HEK293T (cell line): ENCODE results near the gene CHST11.

Experiments
- CTCF ChIA-PET: fragments of 350-600 bp; formaldehyde crosslinking; extraction: SDS; loops from one replicate; lab custom pipeline; 2021; ENCODE audit warnings: antibody characterized with exemption, inconsistent platforms; lab: Yijun Ruan, JAX
- POLR2A ChIA-PET: fragments of 350-600 bp; formaldehyde crosslinking; extraction: SDS; loops from one replicate; lab custom pipeline; 2020; ENCODE audit warnings: antibody characterized with exemption, inconsistent platforms; lab: Yijun Ruan, JAX
- DNase-seq: peaks from one replicate; pipeline ENCODE4 v3.0.0; 2012; ENCODE audit warnings: mixed read lengths; ENCODE audit errors: extremely low spot score
- ARNT ChIP-seq: fragments of 450-650 bp; IDR thresholded peaks from 2 replicates; pipeline ENCODE4 v1.6.1; 2017; ENCODE audit warnings: mild to moderate bottlenecking
- BHLHE40 ChIP-seq: fragments of 450-650 bp; IDR thresholded peaks from 2 replicates; pipeline ENCODE4 v1.6.1; 2016; ENCODE audit warnings: mild to moderate bottlenecking, moderate library complexity, borderline replicate concordance
- CTBP1 ChIP-seq: fragments of 450-650 bp; IDR thresholded peaks from 2 replicates; pipeline ENCODE4 v1.6.1; 2016; ENCODE audit warnings: borderline replicate concordance
- ELF4 ChIP-seq: fragments of 450-650 bp; IDR thresholded peaks from 2 replicates; pipeline ENCODE4 v1.6.1; 2017; ENCODE audit warnings: antibody characterized with exemption
- FOXA1 ChIP-seq: fragments of 450-650 bp; IDR thresholded peaks from 2 replicates; pipeline ENCODE4 v1.6.1; 2016; ENCODE audit warnings: mild to moderate bottlenecking
- FOXK2 ChIP-seq: fragments of 450-650 bp; IDR thresholded peaks from 2 replicates; pipeline ENCODE4 v1.6.1; 2016; ENCODE audit warnings: mild to moderate bottlenecking
- FOXM1 ChIP-seq: fragments of 450-650 bp; IDR thresholded peaks from 2 replicates; pipeline ENCODE4 v1.6.1; 2017; ENCODE audit warnings: mild to moderate bottlenecking, borderline replicate concordance
- HDGF ChIP-seq: fragments of 450-650 bp; IDR thresholded peaks from 2 replicates; pipeline ENCODE4 v1.6.1; 2017; ENCODE audit warnings: antibody characterized with exemption, borderline replicate concordance
- L3MBTL2 ChIP-seq: fragments of 450-650 bp; conservative IDR thresholded peaks from 2 replicates; pipeline ENCODE4 v1.6.1; 2016; ENCODE audit warnings: mild to moderate bottlenecking
- LEF1 ChIP-seq: fragments of 450-650 bp; IDR thresholded peaks from 2 replicates; pipeline ENCODE4 v1.6.1; 2017; ENCODE audit warnings: mild to moderate bottlenecking, borderline replicate concordance
- NFRKB ChIP-seq: fragments of 450-650 bp; IDR thresholded peaks from 2 replicates; pipeline ENCODE4 v1.6.1; 2016; ENCODE audit warnings: mild to moderate bottlenecking, moderate library complexity
- PKNOX1 ChIP-seq: fragments of 450-650 bp; IDR thresholded peaks from 2 replicates; pipeline ENCODE4 v1.6.1; 2016
- SP1 ChIP-seq: fragments of 450-650 bp; IDR thresholded peaks from 2 replicates; pipeline ENCODE4 v1.6.1; 2017
- SUZ12 ChIP-seq: fragments of 450-650 bp; IDR thresholded peaks from 2 replicates; pipeline ENCODE4 v1.6.1; 2016; ENCODE audit warnings: mild to moderate bottlenecking
- TARDBP ChIP-seq: fragments of 450-650 bp; IDR thresholded peaks from 2 replicates; pipeline ENCODE4 v1.6.1; 2016
- ZNF384 ChIP-seq: fragments of 450-650 bp; IDR thresholded peaks from 2 replicates; pipeline ENCODE4 v1.6.1; 2016

Gene CHST11

GRCh38 chr12:104657726-104658484 is 201.2 kb downstream of the CHST11 start:
- ChIA-PET POLR2A (no interaction called here), CTCF (interaction anchor here (1.2 kb wide), 1 partner anchor 277 kb away, joined by 3 read pairs; no protein-coding TSS in a partner anchor)
- TF ChIP-seq TARDBP (no peak), FOXA1 (no peak), PKNOX1 (no peak), HDGF (no peak), LEF1 (no peak), SUZ12 (no peak)
- no peak for DNase-seq

- TF ChIP-seq L3MBTL2: no peak
- no peak for TF ChIP-seq LEF1
- no peak for TF ChIP-seq ELF4
- no peak for TF ChIP-seq CTBP1
- no peak for TF ChIP-seq HDGF
- DNase-seq: no peak
- ChIA-PET POLR2A (no interaction called here), CTCF (no interaction called here)
Measured at GRCh38 chr12:104659058-104659457, 202.3 kb downstream of the CHST11 start.

- DNase-seq: no peak
- ChIA-PET CTCF (no interaction called here), POLR2A (no interaction called here)
- TF ChIP-seq TARDBP: no peak
- TF ChIP-seq FOXA1: no peak
- TF ChIP-seq LEF1: no peak
- no peak for TF ChIP-seq L3MBTL2
- no peak for TF ChIP-seq HDGF
- TF ChIP-seq NFRKB: no peak
- no peak for TF ChIP-seq FOXK2
- no peak for TF ChIP-seq ARNT
- no peak for TF ChIP-seq CTBP1
- TF ChIP-seq SUZ12: no peak
- no peak for TF ChIP-seq BHLHE40
- TF ChIP-seq ZNF384: no peak
- no peak for TF ChIP-seq ELF4
- no peak for TF ChIP-seq FOXM1
Measured at GRCh38 chr12:104662203-104662602, 205.5 kb downstream of the CHST11 start.

- POLR2A ChIA-PET: no interaction called here
- no peak for DNase-seq
- CTCF ChIA-PET: no interaction called here
- TF ChIP-seq ZNF384 (no peak), L3MBTL2 (no peak), SP1 (no peak), PKNOX1 (no peak), SUZ12 (no peak)
Measured at GRCh38 chr12:104662908-104663307, 206.2 kb downstream of the CHST11 start.

GRCh38 chr12:104664351-104664750 is 207.6 kb downstream of the CHST11 start:
- TF ChIP-seq ARNT (no peak), SUZ12 (no peak), HDGF (no peak), PKNOX1 (no peak), BHLHE40 (no peak), SP1 (no peak), ELF4 (no peak), TARDBP (no peak), CTBP1 (no peak), ZNF384 (no peak), FOXK2 (no peak), NFRKB (no peak), LEF1 (no peak), L3MBTL2 (no peak), FOXM1 (no peak)
- ChIA-PET CTCF (interaction anchor here (0.7 kb wide), 1 partner anchor 10 kb away, joined by 4 read pairs; no protein-coding TSS in a partner anchor), POLR2A (no interaction called here)

GRCh38 chr12:104665296-104665695 is 208.5 kb downstream of the CHST11 start:
- ChIA-PET POLR2A (no interaction called here), CTCF (no interaction called here)
- DNase-seq: no peak
- TF ChIP-seq SP1: no peak
- TF ChIP-seq FOXM1: no peak
- no peak for TF ChIP-seq PKNOX1
- no peak for TF ChIP-seq ZNF384
- no peak for TF ChIP-seq L3MBTL2
- TF ChIP-seq ARNT: no peak
- no peak for TF ChIP-seq CTBP1
- no peak for TF ChIP-seq TARDBP
- no peak for TF ChIP-seq SUZ12
- TF ChIP-seq LEF1: no peak
- TF ChIP-seq NFRKB: no peak
- TF ChIP-seq ELF4: no peak
- TF ChIP-seq BHLHE40: no peak
- no peak for TF ChIP-seq HDGF

More at GRCh38 chr12:104664351-104664750, 207.6 kb downstream of the CHST11 start:
- no peak for DNase-seq
